Glutamatergic neuron (in vitro differentiated cells): Measurements from ENCODE around the gene PCDHGB3. TPM values are rescaled to one million over a fixed set of nuclear protein-coding genes. Genes with fewer than 3 reads are reported as not detected.
A peak's percentile ranks its signal among the peaks of the same experiment; 100 is the strongest.
"Not testable (repeated sequence)": the region's sequence is repeated elsewhere in the genome, so short reads cannot be mapped to it uniquely, and the experiment has no call there.

ENCODE experiments used
- DNase-seq: peaks from one replicate; pipeline ENCODE4 v3.0.0; 2022
- H3K27ac Mint-ChIP-seq: one replicate; pipeline ENCODE4 v1.8.0; 2020; ENCODE audit warnings: mild to moderate bottlenecking, mixed read lengths, inconsistent platforms; ENCODE audit not compliant: unreplicated experiment
- H3K27me3 Mint-ChIP-seq: one replicate; pipeline ENCODE4 v1.8.0; 2020; ENCODE audit warnings: mild to moderate bottlenecking, moderate library complexity, mixed read lengths, inconsistent platforms; ENCODE audit not compliant: unreplicated experiment
- H3K36me3 Mint-ChIP-seq: one replicate; pipeline ENCODE4 v1.8.0; 2020; ENCODE audit warnings: mild to moderate bottlenecking, mixed read lengths, inconsistent platforms; ENCODE audit not compliant: unreplicated experiment
- H3K4me1 Mint-ChIP-seq: one replicate; pipeline ENCODE4 v1.8.0; 2020; ENCODE audit warnings: mild to moderate bottlenecking, low read depth, mixed read lengths, inconsistent platforms; ENCODE audit not compliant: unreplicated experiment
- H3K4me3 Mint-ChIP-seq: one replicate; pipeline ENCODE4 v1.8.0; 2020; ENCODE audit warnings: mild to moderate bottlenecking, mixed read lengths, inconsistent platforms; ENCODE audit not compliant: unreplicated experiment
- H3K9me3 Mint-ChIP-seq: one replicate; pipeline ENCODE4 v1.8.0; 2020; ENCODE audit warnings: mild to moderate bottlenecking, moderate library complexity, mixed read lengths, inconsistent platforms; ENCODE audit not compliant: unreplicated experiment
- total RNA-seq: library from RNA; stranded (reverse); fragmentation: NEBNext Ultra II Directional; extraction: Animal tissue kit (Norgen Biotek cat#: 25700); gene quantifications from one replicate; pipeline ENCODE4 v1.2.1, GENCODE V29; 2021; ENCODE audit not compliant: unreplicated experiment
- TF ChIP-seq, protein P1 (sequence below): fragments of 200-600 bp; sonication (generic); IDR thresholded peaks from one replicate; pipeline ENCODE4 v1.5.0; 2021; ENCODE audit not compliant: partially characterized antibody, unreplicated experiment

The PCDHGB3 gene
- total RNA-seq, 1 donor from 2014 or later: 6.2 TPM

DNA sequence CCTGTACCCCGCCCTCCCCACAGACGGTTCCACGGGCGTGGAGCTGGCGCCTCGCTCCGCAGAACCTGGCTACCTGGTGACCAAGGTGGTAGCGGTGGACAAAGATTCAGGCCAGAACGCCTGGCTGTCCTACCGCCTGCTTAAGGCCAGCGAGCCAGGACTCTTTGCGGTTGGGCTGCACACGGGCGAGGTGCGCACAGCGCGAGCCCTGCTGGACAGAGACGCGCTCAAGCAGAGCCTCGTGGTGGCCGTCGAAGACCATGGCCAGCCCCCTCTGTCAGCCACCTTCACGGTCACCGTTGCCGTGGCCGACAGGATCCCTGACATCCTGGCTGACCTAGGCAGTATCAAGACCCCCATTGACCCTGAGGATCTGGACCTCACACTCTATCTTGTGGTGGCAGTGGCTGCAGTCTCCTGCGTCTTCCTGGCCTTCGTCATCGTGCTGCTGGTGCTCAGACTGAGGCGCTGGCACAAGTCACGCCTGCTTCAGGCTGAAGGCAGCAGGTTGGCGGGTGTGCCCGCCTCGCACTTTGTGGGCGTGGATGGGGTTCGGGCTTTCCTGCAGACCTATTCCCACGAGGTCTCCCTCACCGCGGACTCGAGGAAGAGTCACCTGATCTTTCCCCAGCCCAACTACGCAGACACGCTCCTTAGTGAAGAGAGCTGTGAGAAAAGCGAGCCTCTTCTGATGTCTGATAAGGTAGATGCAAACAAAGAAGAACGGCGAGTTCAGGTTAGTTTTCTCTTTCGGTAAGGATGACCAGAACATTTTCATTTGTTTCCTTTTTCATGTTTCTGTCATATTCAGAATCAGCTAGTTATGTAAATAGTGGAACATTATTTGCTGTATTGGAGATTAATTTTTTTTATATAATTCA lies 3.8 kb upstream of the PCDHGB3 start:
- H3K27ac Mint-ChIP-seq: no peak overlapping the region
- no peaks in the 10 kb centered on the region for H3K4me1 Mint-ChIP-seq
- no peak for DNase-seq
- no peak overlapping the region for H3K4me3 Mint-ChIP-seq
- H3K9me3 Mint-ChIP-seq: peaks cover 29% of the 10 kb centered on the region
- TF ChIP-seq, protein P1, sequence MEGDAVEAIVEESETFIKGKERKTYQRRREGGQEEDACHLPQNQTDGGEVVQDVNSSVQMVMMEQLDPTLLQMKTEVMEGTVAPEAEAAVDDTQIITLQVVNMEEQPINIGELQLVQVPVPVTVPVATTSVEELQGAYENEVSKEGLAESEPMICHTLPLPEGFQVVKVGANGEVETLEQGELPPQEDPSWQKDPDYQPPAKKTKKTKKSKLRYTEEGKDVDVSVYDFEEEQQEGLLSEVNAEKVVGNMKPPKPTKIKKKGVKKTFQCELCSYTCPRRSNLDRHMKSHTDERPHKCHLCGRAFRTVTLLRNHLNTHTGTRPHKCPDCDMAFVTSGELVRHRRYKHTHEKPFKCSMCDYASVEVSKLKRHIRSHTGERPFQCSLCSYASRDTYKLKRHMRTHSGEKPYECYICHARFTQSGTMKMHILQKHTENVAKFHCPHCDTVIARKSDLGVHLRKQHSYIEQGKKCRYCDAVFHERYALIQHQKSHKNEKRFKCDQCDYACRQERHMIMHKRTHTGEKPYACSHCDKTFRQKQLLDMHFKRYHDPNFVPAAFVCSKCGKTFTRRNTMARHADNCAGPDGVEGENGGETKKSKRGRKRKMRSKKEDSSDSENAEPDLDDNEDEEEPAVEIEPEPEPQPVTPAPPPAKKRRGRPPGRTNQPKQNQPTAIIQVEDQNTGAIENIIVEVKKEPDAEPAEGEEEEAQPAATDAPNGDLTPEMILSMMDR: no peak
- H3K36me3 Mint-ChIP-seq: peaks cover 47% of the 10 kb centered on the region
- H3K27me3 Mint-ChIP-seq: peaks cover 3% of the 10 kb centered on the region

DNA sequence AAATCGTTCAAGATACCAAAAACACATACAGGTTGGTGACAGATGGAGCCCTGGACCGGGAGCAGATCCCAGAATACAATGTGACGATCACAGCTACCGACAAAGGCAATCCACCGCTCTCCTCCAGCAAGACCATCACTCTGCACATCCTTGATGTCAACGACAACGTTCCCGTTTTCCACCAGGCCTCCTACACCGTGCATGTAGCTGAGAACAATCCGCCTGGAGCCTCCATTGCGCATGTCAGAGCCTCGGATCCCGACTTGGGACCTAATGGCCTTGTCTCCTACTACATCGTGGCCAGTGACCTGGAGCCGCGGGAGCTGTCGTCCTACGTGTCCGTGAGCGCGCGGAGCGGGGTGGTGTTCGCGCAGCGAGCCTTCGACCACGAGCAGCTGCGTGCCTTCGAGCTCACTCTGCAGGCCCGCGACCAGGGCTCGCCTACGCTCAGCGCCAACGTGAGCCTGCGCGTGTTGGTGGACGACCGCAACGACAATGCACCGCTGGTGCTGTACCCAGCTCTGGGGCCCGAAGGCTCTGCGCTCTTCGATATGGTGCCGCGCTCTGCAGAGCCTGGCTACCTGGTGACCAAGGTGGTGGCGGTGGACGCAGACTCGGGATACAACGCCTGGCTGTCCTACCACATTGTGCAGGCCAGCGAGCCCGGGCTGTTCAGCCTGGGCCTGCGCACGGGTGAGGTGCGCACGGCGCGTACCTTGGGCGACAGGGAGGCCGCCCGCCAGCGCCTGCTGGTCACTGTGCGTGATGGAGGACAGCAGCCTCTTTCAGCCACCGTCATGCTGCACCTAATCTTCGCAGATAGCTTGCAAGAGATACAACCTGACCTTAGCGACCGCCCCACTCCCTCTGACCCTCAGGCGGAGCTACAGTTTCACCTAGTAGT lies 1.8 kb downstream of the PCDHGB3 start:
- H3K36me3 Mint-ChIP-seq: peaks cover 53% of the 10 kb centered on the region
- H3K27ac Mint-ChIP-seq: no peak overlapping the region
- TF ChIP-seq, protein P1: no peak
- peaks cover 18% of the 10 kb centered on the region for H3K9me3 Mint-ChIP-seq
- no peaks in the 10 kb centered on the region for H3K27me3 Mint-ChIP-seq
- no peaks in the 10 kb centered on the region for H3K4me1 Mint-ChIP-seq
- no peak for DNase-seq
- no peak overlapping the region for H3K4me3 Mint-ChIP-seq

DNA sequence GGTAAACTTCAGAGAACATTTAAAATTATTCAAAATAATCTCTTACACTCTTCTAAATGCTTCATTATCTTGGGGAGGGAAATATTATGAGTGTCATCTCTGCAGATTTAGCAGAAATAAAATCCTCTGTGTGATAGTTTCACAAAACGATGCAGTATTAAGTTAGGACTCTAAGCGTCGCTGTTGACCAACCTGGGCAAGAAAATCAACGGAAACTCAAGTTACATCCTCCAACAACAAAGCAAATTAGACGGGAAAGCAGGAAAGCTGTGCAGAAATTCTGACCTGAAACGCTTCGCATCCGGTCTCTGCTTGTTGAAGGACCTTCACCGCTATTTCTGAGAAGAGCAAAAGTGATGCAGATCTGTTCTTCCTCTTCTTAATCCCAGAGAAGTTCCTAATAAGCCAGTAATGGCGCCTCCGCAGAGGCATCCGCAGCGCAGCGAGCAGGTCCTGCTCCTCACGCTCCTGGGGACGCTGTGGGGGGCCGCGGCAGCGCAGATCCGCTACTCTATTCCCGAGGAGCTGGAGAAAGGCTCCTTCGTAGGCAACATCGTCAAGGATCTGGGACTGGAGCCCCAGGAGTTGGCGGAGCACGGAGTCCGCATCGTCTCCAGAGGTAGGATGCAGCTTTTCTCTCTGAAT lies 3.8 kb downstream of the PCDHGB3 start, which contains the start of gene PCDHGA6:
Gene PCDHGA6 (plus strand): TSS at position 219 of the 645 bp plus-strand sequence. CDS start 193 bp downstream, at position 412.
- Mint-ChIP-seq H3K4me1 (no peaks in the 10 kb centered on the region), H3K27me3 (no peaks in the 10 kb centered on the region), H3K4me3 (peak within 1 kb of the TSS; percentile 25), H3K9me3 (peaks cover 21% of the 10 kb centered on the region), H3K27ac (no peak within 1 kb of the TSS), H3K36me3 (peaks cover 55% of the 10 kb centered on the region)
- TF ChIP-seq, protein P1: no peak
- no peak for DNase-seq

DNA sequence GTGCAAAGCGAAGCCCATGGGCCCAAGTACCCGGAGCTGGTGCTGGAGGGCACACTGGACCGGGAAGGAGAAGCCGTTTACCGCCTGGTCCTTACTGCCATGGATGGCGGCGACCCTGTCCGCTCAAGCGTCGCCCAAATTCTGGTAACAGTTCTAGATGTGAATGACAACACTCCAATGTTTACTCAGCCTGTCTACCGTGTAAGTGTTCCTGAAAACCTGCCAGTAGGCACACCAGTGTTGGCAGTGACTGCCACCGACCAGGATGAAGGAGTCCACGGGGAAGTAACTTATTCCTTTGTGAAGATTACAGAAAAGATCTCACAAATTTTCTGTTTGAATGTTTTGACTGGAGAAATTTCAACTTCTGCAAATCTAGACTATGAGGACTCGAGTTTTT lies 4.6 kb downstream of the PCDHGB3 start:
- Mint-ChIP-seq H3K4me1 (no peaks in the 10 kb centered on the region), H3K36me3 (peaks cover 55% of the 10 kb centered on the region), H3K9me3 (peaks cover 21% of the 10 kb centered on the region), H3K27ac (no peak overlapping the region), H3K4me3 (no peak overlapping the region), H3K27me3 (no peaks in the 10 kb centered on the region)
- DNase-seq: no peak
- TF ChIP-seq, protein P1: no peak

DNA sequence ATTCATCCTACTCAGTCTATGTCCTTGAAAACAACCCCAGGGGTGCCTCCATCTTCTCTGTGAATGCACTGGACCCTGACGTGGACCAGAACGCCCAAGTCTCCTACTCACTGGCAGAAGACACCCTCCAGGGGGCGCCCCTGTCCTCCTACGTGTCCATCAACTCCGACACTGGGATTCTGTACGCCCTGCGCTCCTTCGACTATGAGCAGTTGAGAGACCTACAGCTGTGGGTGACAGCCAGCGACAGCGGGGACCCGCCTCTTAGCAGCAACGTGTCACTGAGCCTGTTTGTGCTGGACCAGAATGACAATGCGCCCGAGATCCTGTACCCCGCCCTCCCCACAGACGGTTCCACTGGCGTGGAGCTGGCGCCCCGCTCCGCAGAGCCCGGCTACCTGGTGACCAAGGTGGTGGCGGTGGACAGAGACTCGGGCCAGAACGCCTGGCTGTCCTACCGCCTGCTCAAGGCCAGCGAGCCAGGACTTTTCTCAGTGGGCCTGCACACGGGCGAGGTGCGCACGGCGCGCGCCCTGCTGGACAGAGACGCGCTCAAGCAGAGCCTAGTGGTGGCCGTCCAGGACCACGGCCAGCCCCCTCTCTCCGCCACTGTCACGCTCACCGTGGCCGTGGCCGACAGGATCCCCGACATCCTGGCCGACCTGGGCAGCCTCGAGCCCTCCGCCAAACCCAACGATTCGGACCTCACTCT lies 5.6 kb downstream of the PCDHGB3 start:
- peaks cover 18% of the 10 kb centered on the region for H3K9me3 Mint-ChIP-seq
- H3K36me3 Mint-ChIP-seq: peaks cover 46% of the 10 kb centered on the region
- DNase-seq, H3K4me1 Mint-ChIP-seq, H3K27ac Mint-ChIP-seq, H3K27me3 Mint-ChIP-seq, H3K4me3 Mint-ChIP-seq: not testable (repeated sequence)
